HL-60 (cell line): ENCODE measurements around the gene CENPF.

Experiments used
- DNase-seq, 2 experiments: peaks; one replicate each; pipeline ENCODE4 v3.0.0-alpha.2; 2010 to 2020; ENCODE audit warnings: low read depth in 1 of 2, low spot score in 1 of 2
- H3K27ac ChIP-seq: fragments of 250-450 bp; sonication (Bioruptor Pico); replicated peaks from 2 replicates; pipeline ENCODE4 v1.5.1; 2020; ENCODE audit warnings: mild to moderate bottlenecking, moderate library complexity
- H3K27me3 ChIP-seq: fragments of 250-450 bp; sonication (Bioruptor Pico); 2 replicates; pipeline ENCODE4 v1.5.1; 2021; ENCODE audit warnings: mild to moderate bottlenecking, moderate library complexity; ENCODE audit not compliant: insufficient read depth, poor library complexity, severe bottlenecking
- H3K4me3 ChIP-seq: replicated peaks from 2 replicates; pipeline ENCODE4 v1.5.1; 2011; ENCODE audit warnings: mild to moderate bottlenecking, control low read depth, low read length; ENCODE audit not compliant: insufficient read depth
- GABPA ChIP-seq: IDR thresholded peaks from 2 replicates; pipeline ENCODE4 v1.6.1; 2012; ENCODE audit warnings: low read depth
- POLR2AphosphoS5 ChIP-seq: IDR thresholded peaks from 2 replicates; pipeline ENCODE4 v1.6.1; 2012; ENCODE audit warnings: low read depth
- SPI1 ChIP-seq: IDR thresholded peaks from 2 replicates; pipeline ENCODE4 v1.6.1; 2012; ENCODE audit warnings: low read depth, mild to moderate bottlenecking, borderline replicate concordance
- TF ChIP-seq, protein P1 (sequence below): IDR thresholded peaks from one replicate; pipeline ENCODE4 v1.5.1; 2011; ENCODE audit warnings: low read length, control low read depth, inconsistent platforms; ENCODE audit not compliant: insufficient read depth
- TF ChIP-seq, protein P2 (sequence below): IDR thresholded peaks from 2 replicates; pipeline ENCODE4 v1.6.1; 2012; ENCODE audit warnings: low read depth; ENCODE audit not compliant: insufficient replicate concordance

Gene CENPF

DNA sequence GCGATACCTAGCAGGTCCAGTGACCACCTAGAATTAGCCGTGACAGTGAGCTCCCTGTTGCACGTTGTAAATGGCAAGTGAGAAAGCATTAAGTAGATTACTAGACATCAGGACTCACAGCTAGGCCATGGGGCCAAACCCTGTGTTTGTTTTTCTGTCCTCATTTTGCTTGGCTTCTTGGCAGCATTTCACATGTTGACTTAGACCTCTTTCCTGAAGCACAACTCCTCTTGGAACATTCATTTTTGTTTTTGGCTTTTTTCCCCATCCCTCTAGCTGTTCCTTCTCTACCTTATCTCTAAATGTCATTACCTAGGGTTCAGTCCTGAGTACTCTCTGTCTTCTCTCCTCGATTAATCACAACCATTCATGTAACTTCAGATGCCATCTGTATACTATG lies 34.7 kb upstream of the CENPF start:
- DNase-seq, result no peak
- Histone ChIP-seq H3K27ac (no peak overlapping the region), H3K27me3 (no peaks in the 10 kb centered on the region), H3K4me3 (no peak overlapping the region)
- TF ChIP-seq SPI1 (no peak), GABPA (no peak)

DNA sequence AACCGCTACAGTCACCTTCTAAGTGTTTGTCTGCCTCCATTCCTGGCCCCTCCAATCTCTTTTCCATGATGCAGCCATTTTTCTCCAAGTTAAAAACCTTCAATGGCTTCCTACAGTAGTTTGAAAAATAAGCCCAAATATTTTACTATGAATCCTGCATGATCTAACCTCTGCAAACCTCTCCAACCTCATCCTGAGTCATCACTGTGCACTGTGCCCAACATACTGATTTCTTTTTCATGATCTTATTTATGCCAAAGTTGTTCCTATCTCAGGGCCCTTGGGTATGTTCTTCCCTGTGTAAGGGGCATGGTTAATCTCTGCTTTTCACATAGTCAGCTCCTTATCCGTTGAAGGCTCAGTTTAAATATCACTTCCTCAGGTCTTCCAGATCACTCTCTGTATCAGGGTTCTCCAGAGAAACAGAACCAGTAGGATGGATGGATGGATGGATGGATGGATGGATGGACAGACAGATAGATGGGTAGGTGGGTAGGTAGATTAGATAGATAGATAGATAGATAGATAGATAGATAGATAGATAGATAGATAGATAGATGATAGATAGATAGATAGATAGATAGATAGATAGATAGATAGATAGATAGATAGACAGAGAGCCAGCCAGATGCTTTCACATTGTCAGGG lies 33.5 kb upstream of the CENPF start:
- H3K4me3 ChIP-seq, result no peak overlapping the region
- H3K27me3 ChIP-seq, result no peaks in the 10 kb centered on the region
- TF ChIP-seq SPI1 (no peak), GABPA (no peak), POLR2AphosphoS5 (no peak)
- TF ChIP-seq, protein P1, sequence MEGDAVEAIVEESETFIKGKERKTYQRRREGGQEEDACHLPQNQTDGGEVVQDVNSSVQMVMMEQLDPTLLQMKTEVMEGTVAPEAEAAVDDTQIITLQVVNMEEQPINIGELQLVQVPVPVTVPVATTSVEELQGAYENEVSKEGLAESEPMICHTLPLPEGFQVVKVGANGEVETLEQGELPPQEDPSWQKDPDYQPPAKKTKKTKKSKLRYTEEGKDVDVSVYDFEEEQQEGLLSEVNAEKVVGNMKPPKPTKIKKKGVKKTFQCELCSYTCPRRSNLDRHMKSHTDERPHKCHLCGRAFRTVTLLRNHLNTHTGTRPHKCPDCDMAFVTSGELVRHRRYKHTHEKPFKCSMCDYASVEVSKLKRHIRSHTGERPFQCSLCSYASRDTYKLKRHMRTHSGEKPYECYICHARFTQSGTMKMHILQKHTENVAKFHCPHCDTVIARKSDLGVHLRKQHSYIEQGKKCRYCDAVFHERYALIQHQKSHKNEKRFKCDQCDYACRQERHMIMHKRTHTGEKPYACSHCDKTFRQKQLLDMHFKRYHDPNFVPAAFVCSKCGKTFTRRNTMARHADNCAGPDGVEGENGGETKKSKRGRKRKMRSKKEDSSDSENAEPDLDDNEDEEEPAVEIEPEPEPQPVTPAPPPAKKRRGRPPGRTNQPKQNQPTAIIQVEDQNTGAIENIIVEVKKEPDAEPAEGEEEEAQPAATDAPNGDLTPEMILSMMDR, result no peak
- TF ChIP-seq, protein P2, sequence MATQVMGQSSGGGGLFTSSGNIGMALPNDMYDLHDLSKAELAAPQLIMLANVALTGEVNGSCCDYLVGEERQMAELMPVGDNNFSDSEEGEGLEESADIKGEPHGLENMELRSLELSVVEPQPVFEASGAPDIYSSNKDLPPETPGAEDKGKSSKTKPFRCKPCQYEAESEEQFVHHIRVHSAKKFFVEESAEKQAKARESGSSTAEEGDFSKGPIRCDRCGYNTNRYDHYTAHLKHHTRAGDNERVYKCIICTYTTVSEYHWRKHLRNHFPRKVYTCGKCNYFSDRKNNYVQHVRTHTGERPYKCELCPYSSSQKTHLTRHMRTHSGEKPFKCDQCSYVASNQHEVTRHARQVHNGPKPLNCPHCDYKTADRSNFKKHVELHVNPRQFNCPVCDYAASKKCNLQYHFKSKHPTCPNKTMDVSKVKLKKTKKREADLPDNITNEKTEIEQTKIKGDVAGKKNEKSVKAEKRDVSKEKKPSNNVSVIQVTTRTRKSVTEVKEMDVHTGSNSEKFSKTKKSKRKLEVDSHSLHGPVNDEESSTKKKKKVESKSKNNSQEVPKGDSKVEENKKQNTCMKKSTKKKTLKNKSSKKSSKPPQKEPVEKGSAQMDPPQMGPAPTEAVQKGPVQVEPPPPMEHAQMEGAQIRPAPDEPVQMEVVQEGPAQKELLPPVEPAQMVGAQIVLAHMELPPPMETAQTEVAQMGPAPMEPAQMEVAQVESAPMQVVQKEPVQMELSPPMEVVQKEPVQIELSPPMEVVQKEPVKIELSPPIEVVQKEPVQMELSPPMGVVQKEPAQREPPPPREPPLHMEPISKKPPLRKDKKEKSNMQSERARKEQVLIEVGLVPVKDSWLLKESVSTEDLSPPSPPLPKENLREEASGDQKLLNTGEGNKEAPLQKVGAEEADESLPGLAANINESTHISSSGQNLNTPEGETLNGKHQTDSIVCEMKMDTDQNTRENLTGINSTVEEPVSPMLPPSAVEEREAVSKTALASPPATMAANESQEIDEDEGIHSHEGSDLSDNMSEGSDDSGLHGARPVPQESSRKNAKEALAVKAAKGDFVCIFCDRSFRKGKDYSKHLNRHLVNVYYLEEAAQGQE, result no peak
- DNase-seq, result no peak
- H3K27ac ChIP-seq, result no peak overlapping the region

DNA sequence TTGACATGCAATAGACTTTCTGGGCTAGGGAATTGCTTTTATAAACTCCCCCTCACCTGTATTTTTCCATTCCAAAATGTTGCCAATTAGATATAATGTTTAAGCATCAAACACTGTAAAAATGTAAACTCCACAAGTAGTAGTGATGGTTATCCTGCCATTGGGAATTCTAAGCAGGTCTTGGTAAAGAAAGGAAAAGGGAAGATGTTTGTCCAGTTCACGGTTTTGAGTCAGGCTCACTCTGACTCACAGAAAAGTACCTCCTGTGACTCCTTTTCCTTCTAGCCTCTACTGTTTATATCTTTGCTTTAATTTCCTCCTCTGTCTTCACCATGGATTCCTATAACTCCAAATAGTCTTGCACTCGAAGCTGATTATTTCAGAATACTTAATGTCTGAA lies 32.6 kb upstream of the CENPF start:
- Histone ChIP-seq H3K4me3 (no peak overlapping the region), H3K27ac (no peak overlapping the region), H3K27me3 (no peaks in the 10 kb centered on the region)
- DNase-seq, result no peak
- TF ChIP-seq, protein P2, result no peak
- TF ChIP-seq, protein P1, result no peak
- no peak for TF ChIP-seq SPI1
- TF ChIP-seq GABPA, result no peak
- no peak for TF ChIP-seq POLR2AphosphoS5

DNA sequence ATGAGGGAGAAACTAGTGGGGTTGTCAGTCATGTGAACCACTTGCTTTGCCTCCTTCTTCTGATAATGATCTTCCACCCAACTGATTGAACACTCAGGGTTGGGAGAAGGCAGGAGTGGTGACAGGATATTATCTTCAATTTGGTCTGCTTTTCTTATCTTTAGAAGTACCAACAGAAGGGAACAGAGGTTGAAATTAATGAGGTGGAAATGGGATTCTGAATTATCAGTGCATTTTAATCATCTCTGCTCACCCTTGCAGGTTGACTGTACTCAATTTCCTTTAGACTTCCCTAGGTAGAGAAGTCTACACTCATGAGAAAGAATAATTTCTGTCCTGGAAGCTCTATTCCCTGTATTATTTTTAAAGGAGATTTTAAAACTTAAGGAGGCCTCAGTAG lies 31.7 kb upstream of the CENPF start:
- no peak overlapping the region for H3K27ac ChIP-seq
- DNase-seq, result no peak
- TF ChIP-seq, protein P2, result no peak
- no peak for TF ChIP-seq POLR2AphosphoS5
- no peak for TF ChIP-seq SPI1
- no peak for TF ChIP-seq GABPA
- TF ChIP-seq, protein P1, result no peak
- no peak overlapping the region for H3K4me3 ChIP-seq
- no peaks in the 10 kb centered on the region for H3K27me3 ChIP-seq
